HG03442 (cell line): ENCODE data around the gene ATP4A.
"Not testable (repeated sequence)": the region's sequence is repeated elsewhere in the genome, so short reads cannot be mapped to it uniquely, and the experiment has no call there.

Experiments
- ATAC-seq: cut with Tn5 transposase; IDR thresholded peaks from one replicate; pipeline ENCODE4 v1.9.1; 2021; ENCODE audit warnings: mild to moderate bottlenecking, moderate library complexity; ENCODE audit not compliant: unreplicated experiment

The ATP4A gene

GRCh38 chr19:35563207-35563829 lies at the start of gene ATP4A:
ATP4A (minus strand) TSS chr19:35563658; CDS start chr19:35563629, 29 bp downstream.
- ATAC-seq, result no peak

GRCh38 chr19:35612559-35613321 lies 49.3 kb upstream of the ATP4A start, which contains the start of gene HAUS5:
HAUS5 (plus strand) TSS chr19:35612735; CDS start chr19:35612795, 60 bp downstream.
- peak; percentile 82 for ATAC-seq

- ATAC-seq, result no peak
These were observed 48.7 kb upstream of the ATP4A start for GRCh38 chr19:35612224-35612558.

- no peak for ATAC-seq
These were observed 46.4 kb upstream of the ATP4A start for GRCh38 chr19:35609851-35610353.

- no peak for ATAC-seq
These were observed 44.8 kb upstream of the ATP4A start for GRCh38 chr19:35608251-35608650.

- ATAC-seq, result no peak
These were observed 44.2 kb upstream of the ATP4A start for GRCh38 chr19:35607661-35608060.

GRCh38 chr19:35607170-35607569 lies 43.7 kb upstream of the ATP4A start:
- ATAC-seq, result not testable (repeated sequence)

- ATAC-seq, result not testable (repeated sequence)
These were observed 41.0 kb upstream of the ATP4A start for GRCh38 chr19:35604436-35604835.

GRCh38 chr19:35601971-35602370 lies 38.5 kb upstream of the ATP4A start:
- ATAC-seq, result no peak

- ATAC-seq, result peak; percentile 61
These were observed 33.0 kb upstream of the ATP4A start for GRCh38 chr19:35596366-35596999.

GRCh38 chr19:35595928-35596327 lies 32.5 kb upstream of the ATP4A start:
- ATAC-seq, result no peak

GRCh38 chr19:35595026-35595425 lies 31.6 kb upstream of the ATP4A start:
- ATAC-seq, result not testable (repeated sequence)

GRCh38 chr19:35592226-35592625 lies 28.8 kb upstream of the ATP4A start:
- ATAC-seq, result no peak

- no peak for ATAC-seq
These were observed 27.4 kb upstream of the ATP4A start for GRCh38 chr19:35590875-35591274.

GRCh38 chr19:35587321-35587720 lies 23.9 kb upstream of the ATP4A start:
- no peak for ATAC-seq

- no peak for ATAC-seq
These were observed 22.4 kb upstream of the ATP4A start, which contains the start of gene PMIS2 for GRCh38 chr19:35585848-35586247. PMIS2 (plus strand) TSS chr19:35586173; CDS start chr19:35586260, 87 bp downstream.

GRCh38 chr19:35582760-35583159 lies 19.3 kb upstream of the ATP4A start:
- no peak for ATAC-seq

GRCh38 chr19:35578707-35579106 lies 15.2 kb upstream of the ATP4A start:
- ATAC-seq, result no peak

- no peak for ATAC-seq
These were observed 14.5 kb upstream of the ATP4A start for GRCh38 chr19:35577918-35578317.

GRCh38 chr19:35571406-35571965 lies 8.0 kb upstream of the ATP4A start:
- ATAC-seq, result no peak

GRCh38 chr19:35569281-35569781 lies 5.9 kb upstream of the ATP4A start:
- no peak for ATAC-seq
